Stimulated activated naive CD4-positive, alpha-beta T cell treated with Interleukin-2 at 50 U/mL for 16 hours (primary cell): ENCODE measurements around the gene FHIT.

Source experiments
- DNase-seq: peaks from one replicate; lab custom pipeline; 2025; lab: John Stamatoyannopoulos, UW

FHIT gene

GRCh38 chr3:60047426-60048200, 1203.6 kb downstream of the FHIT start:
- no peak for DNase-seq

GRCh38 chr3:60046210-60046609, 1205.0 kb downstream of the FHIT start:
- no peak for DNase-seq

GRCh38 chr3:60045686-60046085, 1205.6 kb downstream of the FHIT start:
- no peak for DNase-seq

- DNase-seq = no peak
These were observed 1214.4 kb downstream of the FHIT start for GRCh38 chr3:60036803-60037202.

- DNase-seq = no peak
These were observed 1217.3 kb downstream of the FHIT start for GRCh38 chr3:60033901-60034453.

GRCh38 chr3:60030982-60031381, 1220.3 kb downstream of the FHIT start:
- no peak for DNase-seq

GRCh38 chr3:60028233-60028632, 1223.0 kb downstream of the FHIT start:
- DNase-seq = no peak

- DNase-seq = no peak
These were observed 1223.9 kb downstream of the FHIT start for GRCh38 chr3:60027335-60027734.

GRCh38 chr3:60025096-60026050, 1225.9 kb downstream of the FHIT start:
- DNase-seq = no peak

GRCh38 chr3:60024400-60024799, 1226.9 kb downstream of the FHIT start:
- no peak for DNase-seq

GRCh38 chr3:60023189-60023588, 1228.1 kb downstream of the FHIT start:
- DNase-seq = no peak

GRCh38 chr3:60017631-60018030, 1233.6 kb downstream of the FHIT start:
- peak; percentile 42 for DNase-seq

- no peak for DNase-seq
These were observed 1236.1 kb downstream of the FHIT start for GRCh38 chr3:60015032-60015705.

GRCh38 chr3:60013241-60013640, 1238.0 kb downstream of the FHIT start:
- no peak for DNase-seq

GRCh38 chr3:60011218-60011617, 1240.0 kb downstream of the FHIT start:
- no peak for DNase-seq

GRCh38 chr3:60010781-60011180, 1240.5 kb downstream of the FHIT start:
- peak; percentile 39 for DNase-seq

GRCh38 chr3:60009931-60010478, 1241.2 kb downstream of the FHIT start:
- no peak for DNase-seq

GRCh38 chr3:60001369-60001768, 1249.9 kb downstream of the FHIT start:
- no peak for DNase-seq

GRCh38 chr3:60000311-60001105, 1250.7 kb downstream of the FHIT start:
- no peak for DNase-seq

- no peak for DNase-seq
These were observed 1253.2 kb downstream of the FHIT start for GRCh38 chr3:59998058-59998457.

- no peak for DNase-seq
These were observed 1253.7 kb downstream of the FHIT start for GRCh38 chr3:59997583-59997982.
